Inferior parietal cortex (tissue), 1 donor: ENCODE results near the gene ABCC9.
"Not testable (repeated sequence)": the region's sequence is repeated elsewhere in the genome, so short reads cannot be mapped to it uniquely, and the experiment has no call there.

Source experiments
- DNase-seq: peaks from one replicate; pipeline ENCODE4 v3.0.0-alpha.2; 2016; ENCODE audit errors: extremely low spot score

The ABCC9 gene

GRCh38 chr12:21818627-21819026 is 122.6 kb downstream of the ABCC9 start:
- no peak for DNase-seq

- DNase-seq, result no peak
Measured at GRCh38 chr12:21815306-21816062, 125.7 kb downstream of the ABCC9 start.

- DNase-seq, result no peak
Measured at GRCh38 chr12:21814814-21815213, 126.4 kb downstream of the ABCC9 start.

GRCh38 chr12:21814327-21814726 is 126.9 kb downstream of the ABCC9 start:
- no peak for DNase-seq

DNA sequence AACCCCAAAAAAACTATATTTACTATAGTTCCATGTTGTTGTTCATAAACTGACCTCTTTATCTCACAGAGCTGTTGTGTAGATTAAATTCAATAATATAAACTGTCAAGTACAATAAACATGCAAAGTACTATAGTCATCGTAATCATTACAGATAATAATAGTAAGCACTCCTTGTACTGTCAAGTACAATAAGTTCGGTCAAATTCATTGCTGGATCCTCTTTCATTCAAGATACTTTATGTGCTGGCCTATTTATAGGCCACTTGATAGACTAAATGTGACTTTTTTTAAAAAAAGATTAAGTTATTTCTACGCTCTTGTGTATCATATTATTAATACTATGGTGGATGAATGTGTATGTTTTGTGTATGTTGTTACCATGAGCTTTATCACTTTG is 127.5 kb downstream of the ABCC9 start:
- DNase-seq, result no peak

- no peak for DNase-seq
Measured at GRCh38 chr12:21813125-21813524, 128.1 kb downstream of the ABCC9 start.

- not testable (repeated sequence) for DNase-seq
Measured at GRCh38 chr12:21812340-21812739, 128.9 kb downstream of the ABCC9 start.

GRCh38 chr12:21809100-21809499 is 132.1 kb downstream of the ABCC9 start:
- no peak for DNase-seq

DNA sequence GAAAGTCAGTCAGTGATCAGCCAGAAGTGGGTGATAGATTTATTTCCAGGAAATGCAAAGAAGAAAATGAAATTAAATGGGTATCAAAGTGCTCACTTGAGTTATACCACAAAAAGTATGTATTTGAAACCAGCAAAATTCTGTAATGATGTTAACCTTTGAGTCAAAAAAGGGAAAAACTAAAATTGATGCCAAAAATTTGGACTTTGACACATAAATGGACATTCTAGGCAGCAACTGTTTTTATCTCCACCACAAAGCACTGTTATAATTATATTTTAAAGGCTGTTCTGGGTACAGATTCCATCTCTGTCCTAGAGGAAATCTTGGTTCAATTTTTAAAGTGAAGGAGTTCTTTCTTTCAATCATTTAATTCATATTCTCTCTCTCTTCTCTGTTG is 135.0 kb downstream of the ABCC9 start:
- DNase-seq, result no peak

DNA sequence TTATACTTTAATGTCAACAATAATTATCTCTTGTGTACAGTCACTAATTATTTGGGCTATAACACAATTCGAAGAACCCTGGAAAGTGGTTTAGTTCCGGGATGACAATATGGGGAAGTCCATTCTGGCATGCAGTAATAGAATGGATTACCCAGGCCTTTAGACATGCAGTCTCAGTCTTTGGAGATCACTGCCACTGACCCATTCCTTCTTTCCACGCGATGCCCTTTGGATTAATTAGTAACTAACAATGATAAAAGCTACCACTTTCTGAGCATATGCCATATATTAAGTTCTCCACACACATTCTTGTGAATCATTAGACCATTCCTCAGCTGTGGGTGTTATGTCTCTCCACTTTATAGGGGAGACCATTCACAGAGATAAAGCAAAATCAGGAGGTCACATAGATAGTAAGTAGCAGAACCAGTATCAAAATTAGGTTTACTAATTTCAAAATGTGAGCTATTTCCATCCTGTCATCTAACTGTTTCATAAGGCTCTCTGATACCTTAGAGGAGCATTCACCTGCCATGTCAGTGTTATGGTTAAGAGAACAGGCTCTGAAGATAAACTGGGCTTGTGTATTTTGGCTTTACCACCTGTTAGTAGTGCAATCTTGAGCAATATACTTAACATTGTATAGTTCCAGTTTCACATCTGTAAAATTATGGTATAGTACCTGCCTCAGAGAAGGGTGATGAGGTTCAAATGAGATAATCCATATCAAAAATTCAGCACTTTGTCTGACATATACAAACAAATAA is 139.5 kb downstream of the ABCC9 start:
- DNase-seq, result no peak

- DNase-seq, result no peak
Measured at GRCh38 chr12:21800011-21800410, 141.2 kb downstream of the ABCC9 start.

GRCh38 chr12:21797539-21797938 is 143.7 kb downstream of the ABCC9 start:
- no peak for DNase-seq

DNA sequence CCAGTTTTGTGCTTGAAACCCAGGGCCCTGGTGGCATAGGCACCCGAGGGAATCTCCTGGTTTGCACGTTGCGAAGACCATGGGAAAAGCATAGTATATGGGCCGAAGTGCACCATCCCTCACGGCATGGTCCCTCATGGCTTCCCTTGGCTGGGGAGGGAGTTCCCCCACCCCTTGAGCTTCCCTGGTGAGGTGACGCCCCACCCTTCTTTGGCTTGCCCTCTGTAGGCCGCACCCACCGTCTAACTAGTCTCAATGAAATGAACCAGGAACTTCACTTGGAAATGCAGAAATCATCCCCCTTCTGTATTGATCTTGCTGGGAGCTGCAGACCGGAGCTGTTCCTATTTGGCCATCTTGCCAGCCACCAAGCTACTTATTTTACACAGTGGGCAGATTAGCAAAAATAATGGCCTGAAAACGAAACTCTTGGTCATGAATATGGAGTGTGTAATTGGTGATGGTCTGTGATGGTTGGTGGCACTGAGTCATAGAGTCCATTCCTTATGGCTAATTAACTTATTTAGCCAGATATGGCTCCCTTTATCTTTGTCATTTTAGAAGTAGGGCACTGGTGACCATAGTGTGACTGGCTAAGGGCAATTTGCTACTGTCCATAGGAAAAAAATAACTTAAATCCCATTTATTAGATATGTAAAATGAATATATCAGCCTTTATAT is 145.4 kb downstream of the ABCC9 start:
- no peak for DNase-seq

GRCh38 chr12:21794807-21795595 is 146.2 kb downstream of the ABCC9 start:
- not testable (repeated sequence) for DNase-seq

DNA sequence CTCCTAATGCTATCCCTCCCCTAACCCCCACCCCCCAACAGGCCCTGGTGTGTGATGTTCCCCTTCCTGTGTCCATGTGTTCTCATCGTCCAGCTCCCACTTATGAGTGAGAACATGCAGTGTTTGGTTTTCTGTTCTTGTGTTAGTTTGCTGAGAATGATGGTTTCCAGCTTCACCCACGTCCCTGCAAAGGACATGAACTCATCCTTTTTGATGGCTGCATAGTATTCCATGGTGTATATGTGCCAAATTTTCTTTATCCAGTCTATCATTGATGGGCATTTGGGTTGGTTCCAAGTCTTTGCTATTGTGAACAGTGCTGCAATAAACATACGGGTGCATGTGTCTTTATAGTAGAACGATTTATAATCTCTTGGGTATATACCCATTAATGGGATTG is 151.5 kb downstream of the ABCC9 start:
- not testable (repeated sequence) for DNase-seq

- no peak for DNase-seq
Measured at GRCh38 chr12:21788089-21788983, 152.9 kb downstream of the ABCC9 start.

DNA sequence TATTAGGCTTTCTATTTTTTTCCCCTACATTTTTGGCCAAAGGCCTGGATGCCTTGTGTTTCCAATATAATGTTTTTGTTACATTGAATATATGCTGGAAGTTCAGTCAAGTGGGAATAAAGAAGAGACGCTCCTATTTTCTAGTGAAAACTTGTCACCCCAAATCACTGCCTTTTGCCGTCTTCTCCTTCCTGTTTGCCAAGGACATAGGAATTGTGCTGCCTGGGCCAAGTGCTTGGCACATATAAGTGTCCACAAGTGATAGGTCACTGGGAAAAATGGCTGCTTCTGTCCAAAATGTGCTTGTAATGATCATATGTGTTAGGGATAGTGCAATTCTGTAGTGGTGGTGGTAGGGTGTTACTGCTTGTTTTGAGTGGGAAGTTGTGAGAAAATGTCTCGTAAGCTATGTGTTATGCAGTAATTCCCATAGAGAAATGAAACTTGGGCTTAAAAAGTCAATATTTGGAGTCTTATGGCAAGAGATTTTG is 155.1 kb downstream of the ABCC9 start:
- DNase-seq, result no peak

- DNase-seq, result not testable (repeated sequence)
Measured at GRCh38 chr12:21782723-21783122, 158.5 kb downstream of the ABCC9 start.

GRCh38 chr12:21780786-21781185 is 160.4 kb downstream of the ABCC9 start:
- no peak for DNase-seq

DNA sequence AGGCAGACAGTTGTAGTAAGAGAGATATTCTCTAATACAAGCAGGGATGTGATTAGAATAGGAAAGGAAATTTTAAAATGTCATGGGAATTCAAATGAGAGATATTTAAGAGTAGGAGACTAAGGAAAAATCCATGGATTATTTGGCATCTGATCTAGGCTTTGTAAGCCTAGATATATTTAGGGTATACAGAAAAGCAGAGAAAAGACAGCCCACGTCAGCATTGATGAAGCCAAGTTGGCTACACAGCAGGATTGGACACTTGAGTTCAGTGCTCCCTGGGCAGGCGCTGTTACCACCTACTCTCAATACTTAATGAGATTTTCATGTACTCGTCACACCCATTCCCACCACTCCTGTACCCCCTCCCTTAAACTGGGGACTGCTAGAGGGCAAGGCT is 165.1 kb downstream of the ABCC9 start:
- DNase-seq, result no peak
